Measurements from ENCODE around the gene DISC1.

The DISC1 gene

DNA sequence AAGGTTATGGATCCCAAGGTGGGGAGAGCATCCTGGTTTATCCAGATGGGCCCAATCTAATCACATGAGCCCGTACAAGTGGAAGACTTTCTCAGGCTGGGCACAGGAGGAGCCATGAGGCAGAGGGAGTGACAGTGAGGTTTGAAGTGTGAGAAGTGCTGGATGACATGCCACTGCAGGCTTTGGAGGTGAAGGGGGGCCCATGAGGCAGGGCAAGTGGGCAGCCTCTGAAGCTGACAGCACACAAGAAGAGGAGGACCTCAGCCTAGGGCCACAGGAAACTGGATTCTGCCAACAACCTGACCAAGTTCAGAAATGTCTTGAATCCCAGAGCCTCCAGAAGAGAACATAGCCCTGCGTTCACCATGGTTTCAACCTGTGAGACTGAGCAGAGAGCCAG is 311.6 kb downstream of the DISC1 start:
- no peak for TF ChIP-seq ZNF8 (CRISPR knock-in tag; IDR thresholded peaks at IDR 0.05)
- TF ChIP-seq, protein P1, sequence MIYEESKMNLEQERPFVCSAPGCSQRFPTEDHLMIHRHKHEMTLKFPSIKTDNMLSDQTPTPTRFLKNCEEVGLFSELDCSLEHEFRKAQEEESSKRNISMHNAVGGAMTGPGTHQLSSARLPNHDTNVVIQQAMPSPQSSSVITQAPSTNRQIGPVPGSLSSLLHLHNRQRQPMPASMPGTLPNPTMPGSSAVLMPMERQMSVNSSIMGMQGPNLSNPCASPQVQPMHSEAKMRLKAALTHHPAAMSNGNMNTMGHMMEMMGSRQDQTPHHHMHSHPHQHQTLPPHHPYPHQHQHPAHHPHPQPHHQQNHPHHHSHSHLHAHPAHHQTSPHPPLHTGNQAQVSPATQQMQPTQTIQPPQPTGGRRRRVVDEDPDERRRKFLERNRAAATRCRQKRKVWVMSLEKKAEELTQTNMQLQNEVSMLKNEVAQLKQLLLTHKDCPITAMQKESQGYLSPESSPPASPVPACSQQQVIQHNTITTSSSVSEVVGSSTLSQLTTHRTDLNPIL (CRISPR knock-in tag; IDR thresholded peaks at IDR 0.05; ENCODE audit: low read depth): no peak
- TF ChIP-seq PPARA (CRISPR knock-in tag; IDR thresholded peaks at IDR 0.05; ENCODE audit: borderline replicate concordance): no peak
- TF ChIP-seq GLIS3 (CRISPR knock-in tag; IDR thresholded peaks at IDR 0.05): no peak
- TF ChIP-seq, protein P2, sequence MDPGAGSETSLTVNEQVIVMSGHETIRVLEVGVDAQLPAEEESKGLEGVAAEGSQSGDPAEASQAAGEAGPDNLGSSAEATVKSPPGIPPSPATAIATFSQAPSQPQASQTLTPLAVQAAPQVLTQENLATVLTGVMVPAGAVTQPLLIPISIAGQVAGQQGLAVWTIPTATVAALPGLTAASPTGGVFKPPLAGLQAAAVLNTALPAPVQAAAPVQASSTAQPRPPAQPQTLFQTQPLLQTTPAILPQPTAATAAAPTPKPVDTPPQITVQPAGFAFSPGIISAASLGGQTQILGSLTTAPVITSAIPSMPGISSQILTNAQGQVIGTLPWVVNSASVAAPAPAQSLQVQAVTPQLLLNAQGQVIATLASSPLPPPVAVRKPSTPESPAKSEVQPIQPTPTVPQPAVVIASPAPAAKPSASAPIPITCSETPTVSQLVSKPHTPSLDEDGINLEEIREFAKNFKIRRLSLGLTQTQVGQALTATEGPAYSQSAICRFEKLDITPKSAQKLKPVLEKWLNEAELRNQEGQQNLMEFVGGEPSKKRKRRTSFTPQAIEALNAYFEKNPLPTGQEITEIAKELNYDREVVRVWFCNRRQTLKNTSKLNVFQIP (CRISPR knock-in tag; IDR thresholded peaks at IDR 0.05; ENCODE audit: borderline replicate concordance, low read depth): no peak
- no peak for TF ChIP-seq RARB (CRISPR knock-in tag; IDR thresholded peaks at IDR 0.05)
- TF ChIP-seq, protein P3, sequence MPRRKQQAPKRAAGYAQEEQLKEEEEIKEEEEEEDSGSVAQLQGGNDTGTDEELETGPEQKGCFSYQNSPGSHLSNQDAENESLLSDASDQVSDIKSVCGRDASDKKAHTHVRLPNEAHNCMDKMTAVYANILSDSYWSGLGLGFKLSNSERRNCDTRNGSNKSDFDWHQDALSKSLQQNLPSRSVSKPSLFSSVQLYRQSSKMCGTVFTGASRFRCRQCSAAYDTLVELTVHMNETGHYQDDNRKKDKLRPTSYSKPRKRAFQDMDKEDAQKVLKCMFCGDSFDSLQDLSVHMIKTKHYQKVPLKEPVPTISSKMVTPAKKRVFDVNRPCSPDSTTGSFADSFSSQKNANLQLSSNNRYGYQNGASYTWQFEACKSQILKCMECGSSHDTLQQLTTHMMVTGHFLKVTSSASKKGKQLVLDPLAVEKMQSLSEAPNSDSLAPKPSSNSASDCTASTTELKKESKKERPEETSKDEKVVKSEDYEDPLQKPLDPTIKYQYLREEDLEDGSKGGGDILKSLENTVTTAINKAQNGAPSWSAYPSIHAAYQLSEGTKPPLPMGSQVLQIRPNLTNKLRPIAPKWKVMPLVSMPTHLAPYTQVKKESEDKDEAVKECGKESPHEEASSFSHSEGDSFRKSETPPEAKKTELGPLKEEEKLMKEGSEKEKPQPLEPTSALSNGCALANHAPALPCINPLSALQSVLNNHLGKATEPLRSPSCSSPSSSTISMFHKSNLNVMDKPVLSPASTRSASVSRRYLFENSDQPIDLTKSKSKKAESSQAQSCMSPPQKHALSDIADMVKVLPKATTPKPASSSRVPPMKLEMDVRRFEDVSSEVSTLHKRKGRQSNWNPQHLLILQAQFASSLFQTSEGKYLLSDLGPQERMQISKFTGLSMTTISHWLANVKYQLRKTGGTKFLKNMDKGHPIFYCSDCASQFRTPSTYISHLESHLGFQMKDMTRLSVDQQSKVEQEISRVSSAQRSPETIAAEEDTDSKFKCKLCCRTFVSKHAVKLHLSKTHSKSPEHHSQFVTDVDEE (CRISPR knock-in tag; IDR thresholded peaks at IDR 0.05): no peak
- no peak for TF ChIP-seq ISL1 (CRISPR knock-in tag; IDR thresholded peaks at IDR 0.05)
- no peak for TF ChIP-seq ZNF565 (CRISPR knock-in tag; conservative IDR thresholded peaks at IDR 0.05; ENCODE audit: low read depth)
- TF ChIP-seq SNAI2 (CRISPR knock-in tag; IDR thresholded peaks at IDR 0.05): no peak
- no peak for TF ChIP-seq TCF4 (CRISPR knock-in tag; IDR thresholded peaks at IDR 0.05; ENCODE audit: borderline replicate concordance)
- TF ChIP-seq CSDC2 (CRISPR knock-in tag; IDR thresholded peaks at IDR 0.05): no peak
- no peak for TF ChIP-seq ZC3H10 (CRISPR knock-in tag; IDR thresholded peaks at IDR 0.05)
- TF ChIP-seq ZNF70 (CRISPR knock-in tag; IDR thresholded peaks at IDR 0.05): no peak
- no peak for TF ChIP-seq BACH2 (CRISPR knock-in tag; IDR thresholded peaks at IDR 0.05; ENCODE audit: borderline replicate concordance)
- TF ChIP-seq ARNTL (CRISPR knock-in tag; IDR thresholded peaks at IDR 0.05; ENCODE audit: borderline replicate concordance, low read depth): no peak
- no peak for TF ChIP-seq TOX (CRISPR knock-in tag; IDR thresholded peaks at IDR 0.05; ENCODE audit: borderline replicate concordance)
- TF ChIP-seq, protein P4, sequence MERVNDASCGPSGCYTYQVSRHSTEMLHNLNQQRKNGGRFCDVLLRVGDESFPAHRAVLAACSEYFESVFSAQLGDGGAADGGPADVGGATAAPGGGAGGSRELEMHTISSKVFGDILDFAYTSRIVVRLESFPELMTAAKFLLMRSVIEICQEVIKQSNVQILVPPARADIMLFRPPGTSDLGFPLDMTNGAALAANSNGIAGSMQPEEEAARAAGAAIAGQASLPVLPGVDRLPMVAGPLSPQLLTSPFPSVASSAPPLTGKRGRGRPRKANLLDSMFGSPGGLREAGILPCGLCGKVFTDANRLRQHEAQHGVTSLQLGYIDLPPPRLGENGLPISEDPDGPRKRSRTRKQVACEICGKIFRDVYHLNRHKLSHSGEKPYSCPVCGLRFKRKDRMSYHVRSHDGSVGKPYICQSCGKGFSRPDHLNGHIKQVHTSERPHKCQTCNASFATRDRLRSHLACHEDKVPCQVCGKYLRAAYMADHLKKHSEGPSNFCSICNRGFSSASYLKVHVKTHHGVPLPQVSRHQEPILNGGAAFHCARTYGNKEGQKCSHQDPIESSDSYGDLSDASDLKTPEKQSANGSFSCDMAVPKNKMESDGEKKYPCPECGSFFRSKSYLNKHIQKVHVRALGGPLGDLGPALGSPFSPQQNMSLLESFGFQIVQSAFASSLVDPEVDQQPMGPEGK (CRISPR knock-in tag; IDR thresholded peaks at IDR 0.05; ENCODE audit: borderline replicate concordance): no peak
- TF ChIP-seq, protein P5, sequence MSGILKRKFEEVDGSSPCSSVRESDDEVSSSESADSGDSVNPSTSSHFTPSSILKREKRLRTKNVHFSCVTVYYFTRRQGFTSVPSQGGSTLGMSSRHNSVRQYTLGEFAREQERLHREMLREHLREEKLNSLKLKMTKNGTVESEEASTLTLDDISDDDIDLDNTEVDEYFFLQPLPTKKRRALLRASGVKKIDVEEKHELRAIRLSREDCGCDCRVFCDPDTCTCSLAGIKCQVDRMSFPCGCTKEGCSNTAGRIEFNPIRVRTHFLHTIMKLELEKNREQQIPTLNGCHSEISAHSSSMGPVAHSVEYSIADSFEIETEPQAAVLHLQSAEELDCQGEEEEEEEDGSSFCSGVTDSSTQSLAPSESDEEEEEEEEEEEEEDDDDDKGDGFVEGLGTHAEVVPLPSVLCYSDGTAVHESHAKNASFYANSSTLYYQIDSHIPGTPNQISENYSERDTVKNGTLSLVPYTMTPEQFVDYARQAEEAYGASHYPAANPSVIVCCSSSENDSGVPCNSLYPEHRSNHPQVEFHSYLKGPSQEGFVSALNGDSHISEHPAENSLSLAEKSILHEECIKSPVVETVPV (CRISPR knock-in tag; IDR thresholded peaks at IDR 0.05): no peak
- TF ChIP-seq ZFP30 (CRISPR knock-in tag; IDR thresholded peaks at IDR 0.05): no peak
- no peak for ATAC-seq

DNA sequence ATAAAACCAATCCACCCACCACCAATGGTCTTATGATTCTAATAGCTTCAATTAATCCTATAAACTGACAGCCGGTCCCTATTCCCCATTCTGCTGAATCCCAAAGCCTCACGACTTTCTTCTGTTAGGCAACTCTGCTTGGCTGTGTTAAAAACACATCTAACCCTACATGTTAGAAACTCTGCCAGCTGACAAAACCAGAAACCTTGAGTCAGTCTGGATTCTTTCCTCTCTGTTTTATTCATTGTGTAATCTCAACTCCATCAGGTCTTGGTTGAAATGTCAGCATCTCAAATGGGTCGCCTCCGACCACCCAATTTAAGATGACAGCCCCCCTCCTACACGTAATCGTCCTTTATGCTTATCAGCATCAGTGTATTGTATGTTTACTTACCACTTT is 312.1 kb downstream of the DISC1 start:
- TF ChIP-seq, protein P1 (CRISPR knock-in tag; IDR thresholded peaks at IDR 0.05; ENCODE audit: low read depth): no peak
- TF ChIP-seq ZFP3 (CRISPR knock-in tag; IDR thresholded peaks at IDR 0.05): no peak
- no peak for TF ChIP-seq ZNF8 (CRISPR knock-in tag; IDR thresholded peaks at IDR 0.05)
- TF ChIP-seq ZC3H10 (CRISPR knock-in tag; IDR thresholded peaks at IDR 0.05): no peak
- TF ChIP-seq SNAI2 (CRISPR knock-in tag; IDR thresholded peaks at IDR 0.05): no peak
- no peak for TF ChIP-seq CSDC2 (CRISPR knock-in tag; IDR thresholded peaks at IDR 0.05)
- TF ChIP-seq BACH2 (CRISPR knock-in tag; IDR thresholded peaks at IDR 0.05; ENCODE audit: borderline replicate concordance): no peak
- TF ChIP-seq ARNTL (CRISPR knock-in tag; IDR thresholded peaks at IDR 0.05; ENCODE audit: borderline replicate concordance, low read depth): no peak
- TF ChIP-seq, protein P3 (CRISPR knock-in tag; IDR thresholded peaks at IDR 0.05): no peak
- no peak for TF ChIP-seq ISL1 (CRISPR knock-in tag; IDR thresholded peaks at IDR 0.05)
- no peak for TF ChIP-seq TOX (CRISPR knock-in tag; IDR thresholded peaks at IDR 0.05; ENCODE audit: borderline replicate concordance)
- no peak for TF ChIP-seq ZNF565 (CRISPR knock-in tag; conservative IDR thresholded peaks at IDR 0.05; ENCODE audit: low read depth)
- no peak for TF ChIP-seq ESRRG (CRISPR knock-in tag; IDR thresholded peaks at IDR 0.05)
- no peak for TF ChIP-seq TCF4 (CRISPR knock-in tag; IDR thresholded peaks at IDR 0.05; ENCODE audit: borderline replicate concordance)
- TF ChIP-seq ZFP30 (CRISPR knock-in tag; IDR thresholded peaks at IDR 0.05): no peak
- ATAC-seq: no peak
